Colonic mucosa (tissue), 4 donors: ENCODE data around the gene SBK1. TPM values are rescaled to one million over a fixed set of nuclear protein-coding genes. Genes with fewer than 3 reads are reported as not detected.

ENCODE experiments used
- DNase-seq: peaks from one replicate; pipeline ENCODE4 v3.0.0-alpha.2; 2020
- H3K27ac ChIP-seq: fragments of 200-600 bp; one replicate; pipeline ENCODE4 v1.8.0; 2021
- H3K27me3 ChIP-seq: fragments of 200-600 bp; one replicate; pipeline ENCODE4 v1.8.0; 2021
- H3K36me3 ChIP-seq: fragments of 200-600 bp; one replicate; pipeline ENCODE4 v1.8.0; 2021
- H3K4me1 ChIP-seq: fragments of 200-600 bp; one replicate; pipeline ENCODE4 v1.8.0; 2021; ENCODE audit warnings: mild to moderate bottlenecking
- H3K4me3 ChIP-seq: fragments of 200-600 bp; one replicate; pipeline ENCODE4 v1.8.0; 2021
- H3K9ac ChIP-seq, 2 donors: one replicate each; pipeline ENCODE4 v1.7.0; 2013; ENCODE audit warnings: control low read depth in 2 of 2, low read depth in 2 of 2, low read length in 2 of 2
- H3K9me3 ChIP-seq: fragments of 200-600 bp; one replicate; pipeline ENCODE4 v1.8.0; 2021
- intact Hi-C: fragments of 100-400 bp; cut with DNase I; formaldehyde crosslinking; loops from one replicate; pipeline ENCODE4 v1.14.1; 2022
- total RNA-seq, 2 donors: library from RNA; stranded (reverse); fragmentation: NEBNext Ultra II Directional in 1 of 2; extraction: Animal tissue kit (Norgen Biotek cat#: 25700) in 1 of 2; gene quantifications; one replicate each; pipeline ENCODE4 v1.2.1, GENCODE V29; 2021
- TF ChIP-seq, protein P1 (sequence below): fragments of 200-600 bp; IDR thresholded peaks from one replicate; pipeline ENCODE4 v1.8.0; 2022; ENCODE audit warnings: antibody characterized with exemption, mild to moderate bottlenecking
- donor health status: healthy.
- donor health status: DM: no; HTN: no; CAD: no.
- donor health status: DM: no; HTN: no; CAD: no.

SBK1 gene
- total RNA-seq, 2 donors from 2014 or later = 1.0 to 1.4 TPM

DNA sequence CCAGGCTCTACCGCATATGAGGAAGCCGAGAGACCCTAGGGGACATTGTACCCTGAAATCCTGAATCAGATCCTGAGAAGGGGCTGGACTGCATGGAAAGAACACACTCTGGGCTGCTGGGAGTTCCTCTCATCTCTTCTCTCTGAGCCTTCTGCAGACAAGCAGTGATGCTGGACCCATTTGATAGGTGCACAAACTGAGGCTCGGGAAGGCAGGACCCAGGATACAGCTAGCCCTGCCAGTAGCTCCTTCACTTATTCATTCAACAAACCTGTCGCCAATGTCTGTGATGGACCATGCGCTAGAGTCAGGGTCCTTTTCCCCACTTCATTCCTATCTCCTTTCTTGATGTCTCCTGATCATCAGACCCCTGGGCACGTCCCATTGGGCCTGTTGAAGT, 1.9 kb downstream of the SBK1 start:
- TF ChIP-seq, protein P1, sequence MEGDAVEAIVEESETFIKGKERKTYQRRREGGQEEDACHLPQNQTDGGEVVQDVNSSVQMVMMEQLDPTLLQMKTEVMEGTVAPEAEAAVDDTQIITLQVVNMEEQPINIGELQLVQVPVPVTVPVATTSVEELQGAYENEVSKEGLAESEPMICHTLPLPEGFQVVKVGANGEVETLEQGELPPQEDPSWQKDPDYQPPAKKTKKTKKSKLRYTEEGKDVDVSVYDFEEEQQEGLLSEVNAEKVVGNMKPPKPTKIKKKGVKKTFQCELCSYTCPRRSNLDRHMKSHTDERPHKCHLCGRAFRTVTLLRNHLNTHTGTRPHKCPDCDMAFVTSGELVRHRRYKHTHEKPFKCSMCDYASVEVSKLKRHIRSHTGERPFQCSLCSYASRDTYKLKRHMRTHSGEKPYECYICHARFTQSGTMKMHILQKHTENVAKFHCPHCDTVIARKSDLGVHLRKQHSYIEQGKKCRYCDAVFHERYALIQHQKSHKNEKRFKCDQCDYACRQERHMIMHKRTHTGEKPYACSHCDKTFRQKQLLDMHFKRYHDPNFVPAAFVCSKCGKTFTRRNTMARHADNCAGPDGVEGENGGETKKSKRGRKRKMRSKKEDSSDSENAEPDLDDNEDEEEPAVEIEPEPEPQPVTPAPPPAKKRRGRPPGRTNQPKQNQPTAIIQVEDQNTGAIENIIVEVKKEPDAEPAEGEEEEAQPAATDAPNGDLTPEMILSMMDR = no peak
- Histone ChIP-seq H3K9ac (no peak overlapping the region), H3K27me3 (peaks cover 5% of the 10 kb centered on the region), H3K9me3 (no peaks in the 10 kb centered on the region), H3K27ac (no peak overlapping the region), H3K4me1 (peaks cover 5% of the 10 kb centered on the region), H3K36me3 (no peaks in the 10 kb centered on the region), H3K4me3 (no peak overlapping the region)
- DNase-seq = no peak
- intact Hi-C loops = no loop called here

GRCh38 chr16:28295276-28295675, 3.0 kb downstream of the SBK1 start:
- no peak for DNase-seq
- intact Hi-C loops = no loop called here
- Histone ChIP-seq H3K4me3 (no peak overlapping the region), H3K36me3 (no peaks in the 10 kb centered on the region), H3K9me3 (no peaks in the 10 kb centered on the region), H3K27ac (no peak overlapping the region), H3K9ac (no peak overlapping the region), H3K27me3 (peaks cover 5% of the 10 kb centered on the region), H3K4me1 (peaks cover 5% of the 10 kb centered on the region)
- TF ChIP-seq, protein P1 = no peak

GRCh38 chr16:28297308-28297707, 5.0 kb downstream of the SBK1 start:
- TF ChIP-seq, protein P1 = no peak
- peaks cover 5% of the 10 kb centered on the region for H3K4me1 ChIP-seq
- H3K36me3 ChIP-seq = no peaks in the 10 kb centered on the region
- no peak overlapping the region for H3K9ac ChIP-seq
- H3K27ac ChIP-seq = no peak overlapping the region
- no peak overlapping the region for H3K4me3 ChIP-seq
- intact Hi-C loops = no loop called here
- DNase-seq = no peak
- H3K9me3 ChIP-seq = no peaks in the 10 kb centered on the region
- H3K27me3 ChIP-seq = peaks cover 5% of the 10 kb centered on the region

DNA sequence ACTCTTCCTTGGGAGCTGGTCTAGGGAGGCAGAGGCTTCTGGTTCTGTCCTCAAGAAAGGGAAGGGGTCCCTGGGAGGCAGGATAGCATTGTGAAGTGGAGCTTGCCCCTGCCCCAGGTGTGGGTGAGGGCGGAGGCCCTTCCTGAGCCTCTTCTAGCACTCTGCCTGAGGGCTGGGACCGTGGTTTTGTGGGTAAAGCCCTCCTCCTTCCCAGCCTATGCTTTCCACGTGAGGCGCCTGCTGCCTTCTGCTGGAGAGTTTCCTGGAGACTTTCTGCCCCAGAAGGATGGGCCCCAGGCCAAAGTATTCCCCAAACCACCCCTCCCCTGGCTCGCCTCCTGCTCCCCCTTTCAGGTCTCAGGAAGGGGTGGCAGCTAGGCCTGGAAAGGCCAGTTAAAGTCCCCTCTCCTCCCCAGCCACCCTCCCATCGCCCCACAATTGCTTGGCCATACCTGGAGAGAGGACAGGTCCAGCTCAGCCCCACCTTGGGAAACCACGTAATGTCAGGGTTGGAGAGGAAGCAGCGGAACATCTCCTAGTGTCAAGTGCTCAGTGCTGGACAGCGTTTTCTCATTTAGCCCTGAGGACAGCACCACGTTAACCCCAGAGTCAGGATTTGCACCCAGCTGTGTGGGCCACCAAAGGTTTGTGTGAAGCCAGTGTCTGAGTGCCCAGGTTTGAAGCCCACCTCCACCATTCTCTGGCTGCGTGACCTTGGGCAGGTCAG, 5.6 kb downstream of the SBK1 start:
- no peak overlapping the region for H3K4me3 ChIP-seq
- H3K4me1 ChIP-seq = peaks cover 5% of the 10 kb centered on the region
- TF ChIP-seq, protein P1 = no peak
- H3K27me3 ChIP-seq = peaks cover 5% of the 10 kb centered on the region
- H3K9ac ChIP-seq = no peak overlapping the region
- H3K9me3 ChIP-seq = no peaks in the 10 kb centered on the region
- no peak for DNase-seq
- intact Hi-C loops = no loop called here
- no peak overlapping the region for H3K27ac ChIP-seq
- H3K36me3 ChIP-seq = no peaks in the 10 kb centered on the region

- H3K9me3 ChIP-seq = no peaks in the 10 kb centered on the region
- intact Hi-C loops = no loop called here
These were observed 6.2 kb downstream of the SBK1 start for GRCh38 chr16:28298511-28298878.

More at GRCh38 chr16:28298511-28298878, 6.2 kb downstream of the SBK1 start:
- Histone ChIP-seq H3K4me3 (no peak overlapping the region), H3K4me1 (no peaks in the 10 kb centered on the region), H3K9ac (no peak overlapping the region), H3K27me3 (peaks cover under 1% of the 10 kb centered on the region), H3K36me3 (no peaks in the 10 kb centered on the region), H3K27ac (no peak overlapping the region)
- TF ChIP-seq, protein P1 = no peak
- DNase-seq = no peak
